HEK293 (cell line): Measurements from ENCODE around the gene SAMD14.
A peak's percentile ranks its signal among the peaks of the same experiment; 100 is the strongest.

Source experiments
- GLI2 ChIP-seq: fragments of 450-650 bp; formaldehyde crosslinking; IDR thresholded peaks from 2 replicates; pipeline ENCODE4; 2017; ENCODE audit warnings: missing biosample characterization, missing genetic modification characterization, low read depth, borderline replicate concordance
- GLI4 ChIP-seq: fragments of 450-650 bp; formaldehyde crosslinking; IDR thresholded peaks from 2 replicates; pipeline ENCODE4 v1.5.1; 2016; ENCODE audit warnings: missing biosample characterization, missing genetic modification characterization
- HOXC10 ChIP-seq: sonication (generic); formaldehyde crosslinking; IDR thresholded peaks from 2 replicates; pipeline ENCODE4 v1.8.1; 2023; ENCODE audit warnings: mild to moderate bottlenecking, missing genetic modification reagents
- SALL2 ChIP-seq: fragments of 450-650 bp; formaldehyde crosslinking; IDR thresholded peaks from 2 replicates; pipeline ENCODE4 v1.5.0; 2017; ENCODE audit warnings: missing biosample characterization, mild to moderate bottlenecking, missing genetic modification characterization, borderline replicate concordance
- SETDB1 ChIP-seq: IDR thresholded peaks from one replicate; pipeline ENCODE4 v1.6.1; 2017; ENCODE audit warnings: mild to moderate bottlenecking, low read length, moderate library complexity, mixed read lengths; ENCODE audit not compliant: insufficient read length
- TRIM28 ChIP-seq: IDR thresholded peaks from 2 replicates; pipeline ENCODE4 v1.6.1; 2011; ENCODE audit warnings: low read length, control low read depth, borderline replicate concordance
- YY1 ChIP-seq: fragments of 450-650 bp; formaldehyde crosslinking; IDR thresholded peaks from 2 replicates; pipeline ENCODE4 v1.5.1; 2018; ENCODE audit warnings: missing biosample characterization, missing genetic modification characterization
- ZBTB1 ChIP-seq: fragments of 450-650 bp; formaldehyde crosslinking; IDR thresholded peaks from 2 replicates; pipeline ENCODE4 v1.5.1; 2016; ENCODE audit warnings: missing biosample characterization, missing genetic modification characterization
- ZBTB17 ChIP-seq: fragments of 450-650 bp; formaldehyde crosslinking; IDR thresholded peaks from 2 replicates; pipeline ENCODE4 v1.5.1; 2016; ENCODE audit warnings: missing biosample characterization, missing genetic modification characterization
- ZBTB21 ChIP-seq: fragments of 450-650 bp; formaldehyde crosslinking; IDR thresholded peaks from 2 replicates; pipeline ENCODE4 v1.5.1; 2017; ENCODE audit warnings: missing biosample characterization, missing genetic modification characterization
- ZFP37 ChIP-seq: fragments of 450-650 bp; formaldehyde crosslinking; IDR thresholded peaks from 2 replicates; pipeline ENCODE4 v1.5.1; 2016; ENCODE audit warnings: missing biosample characterization, missing genetic modification characterization
- ZFP69B ChIP-seq: fragments of 450-650 bp; formaldehyde crosslinking; IDR thresholded peaks from 2 replicates; pipeline ENCODE4 v1.5.1; 2016; ENCODE audit warnings: missing biosample characterization, missing genetic modification characterization
- ZNF10 ChIP-seq: fragments of 450-650 bp; formaldehyde crosslinking; IDR thresholded peaks from 2 replicates; pipeline ENCODE4 v1.5.1; 2017; ENCODE audit warnings: missing biosample characterization, missing genetic modification characterization
- ZNF155 ChIP-seq: fragments of 450-650 bp; formaldehyde crosslinking; IDR thresholded peaks from 2 replicates; pipeline ENCODE4 v1.5.1; 2016; ENCODE audit warnings: missing biosample characterization, missing genetic modification characterization
- ZNF169 ChIP-seq: fragments of 450-650 bp; formaldehyde crosslinking; IDR thresholded peaks from 2 replicates; pipeline ENCODE4 v1.5.1; 2016; ENCODE audit warnings: missing biosample characterization, missing genetic modification characterization
- ZNF23 ChIP-seq: fragments of 450-650 bp; formaldehyde crosslinking; IDR thresholded peaks from 2 replicates; pipeline ENCODE4 v1.5.1; 2016; ENCODE audit warnings: missing biosample characterization, missing genetic modification characterization, borderline replicate concordance
- ZNF394 ChIP-seq: fragments of 450-650 bp; formaldehyde crosslinking; IDR thresholded peaks from 2 replicates; pipeline ENCODE4 v1.5.1; 2016; ENCODE audit warnings: missing biosample characterization, missing genetic modification characterization, mild to moderate bottlenecking, moderate library complexity, borderline replicate concordance
- ZNF521 ChIP-seq: fragments of 450-650 bp; formaldehyde crosslinking; IDR thresholded peaks from 2 replicates; pipeline ENCODE4 v1.5.1; 2017; ENCODE audit warnings: missing biosample characterization, mild to moderate bottlenecking, missing genetic modification characterization
- ZNF544 ChIP-seq: fragments of 450-650 bp; formaldehyde crosslinking; IDR thresholded peaks from 2 replicates; pipeline ENCODE4 v1.5.0; 2017; ENCODE audit warnings: missing biosample characterization, missing genetic modification characterization
- ZNF549 ChIP-seq: fragments of 450-650 bp; IDR thresholded peaks from 2 replicates; pipeline ENCODE4 v1.5.1; 2018; ENCODE audit warnings: missing biosample characterization, missing genetic modification characterization, mild to moderate bottlenecking, inconsistent platforms, moderate library complexity
- ZNF561 ChIP-seq: fragments of 450-650 bp; IDR thresholded peaks from 2 replicates; pipeline ENCODE4 v1.5.1; 2018; ENCODE audit warnings: missing biosample characterization, missing genetic modification characterization, borderline replicate concordance
- ZNF654 ChIP-seq: fragments of 450-650 bp; formaldehyde crosslinking; IDR thresholded peaks from 2 replicates; pipeline ENCODE4 v1.5.1; 2016; ENCODE audit warnings: low read depth, missing biosample characterization, missing genetic modification characterization
- ZNF701 ChIP-seq: fragments of 450-650 bp; formaldehyde crosslinking; IDR thresholded peaks from 2 replicates; pipeline ENCODE4 v1.5.1; 2016; ENCODE audit warnings: missing biosample characterization, missing genetic modification characterization
- ZNF768 ChIP-seq: fragments of 450-650 bp; formaldehyde crosslinking; IDR thresholded peaks from 2 replicates; pipeline ENCODE4 v1.5.1; 2018; ENCODE audit warnings: missing biosample characterization, mild to moderate bottlenecking, missing genetic modification characterization
- ZNF777 ChIP-seq: fragments of 450-650 bp; formaldehyde crosslinking; IDR thresholded peaks from 2 replicates; pipeline ENCODE4 v1.5.1; 2017; ENCODE audit warnings: missing biosample characterization, missing genetic modification characterization, borderline replicate concordance
- ZNF837 ChIP-seq: fragments of 450-650 bp; formaldehyde crosslinking; IDR thresholded peaks from 2 replicates; pipeline ENCODE4 v1.5.1; 2016; ENCODE audit warnings: missing biosample characterization, missing genetic modification characterization
- TF ChIP-seq, protein P1 (sequence below): fragments of 450-650 bp; IDR thresholded peaks from 2 replicates; pipeline ENCODE4 v1.5.1; 2018; ENCODE audit warnings: missing biosample characterization, missing genetic modification characterization
- TF ChIP-seq, protein P2 (sequence below): fragments of 450-650 bp; formaldehyde crosslinking; IDR thresholded peaks from 2 replicates; pipeline ENCODE4 v1.5.1; 2016; ENCODE audit warnings: missing biosample characterization, missing genetic modification characterization
- TF ChIP-seq, protein P3 (sequence below): fragments of 450-650 bp; formaldehyde crosslinking; IDR thresholded peaks from 2 replicates; pipeline ENCODE4 v1.5.1; 2016; ENCODE audit warnings: missing biosample characterization, missing genetic modification characterization
- TF ChIP-seq, protein P4 (sequence below): fragments of 450-650 bp; formaldehyde crosslinking; IDR thresholded peaks from 2 replicates; pipeline ENCODE4 v1.5.1; 2016; ENCODE audit warnings: missing biosample characterization, missing genetic modification characterization
- TF ChIP-seq, protein P5 (sequence below): fragments of 450-650 bp; formaldehyde crosslinking; IDR thresholded peaks from 2 replicates; pipeline ENCODE4 v1.5.1; 2016; ENCODE audit warnings: missing biosample characterization, missing genetic modification characterization, low read depth
- TF ChIP-seq, protein P6 (sequence below): fragments of 450-650 bp; formaldehyde crosslinking; IDR thresholded peaks from 2 replicates; pipeline ENCODE4 v1.5.1; 2017; ENCODE audit warnings: missing biosample characterization, missing genetic modification characterization

SAMD14 gene

DNA sequence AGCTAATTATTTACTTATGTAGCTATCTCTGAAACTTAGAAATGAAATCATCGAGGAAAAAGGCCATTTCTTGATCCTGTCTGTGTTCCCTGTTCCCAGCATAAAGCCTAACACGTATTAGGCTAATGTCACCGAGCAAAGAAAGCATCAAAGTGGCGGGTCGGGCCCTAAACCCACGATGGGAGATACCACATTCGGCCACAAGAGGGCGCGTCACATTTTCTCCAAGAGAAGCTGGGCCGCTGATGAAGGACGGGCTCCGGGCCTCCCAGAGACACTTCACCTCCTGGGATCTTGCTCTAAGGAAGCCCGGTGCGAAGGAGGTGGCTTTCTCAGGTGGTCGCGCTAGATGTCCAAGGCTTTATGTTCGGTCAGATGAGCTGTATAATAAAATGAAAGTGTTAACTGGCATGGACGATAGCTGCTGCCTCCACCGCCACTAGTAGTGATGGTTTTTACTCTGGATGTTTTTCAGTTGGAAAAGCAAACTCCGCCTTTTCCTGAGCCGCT lies 35.7 kb downstream of the SAMD14 start (continued):
- TF ChIP-seq ZBTB1 (tag by site-specific recombination) (no peak), ZNF837 (tag by site-specific recombination) (no peak), ZNF521 (tag by site-specific recombination) (no peak), ZFP37 (tag by site-specific recombination) (no peak), YY1 (tag by site-specific recombination) (no peak), ZBTB17 (peak; percentile 22; the same call in 1 of the 2 replicates), GLI4 (tag by site-specific recombination) (no peak), ZNF169 (no peak), HOXC10 (no peak), ZNF777 (no peak), ZFP69B (tag by site-specific recombination) (no peak), ZNF654 (tag by site-specific recombination) (peak; percentile 70), SALL2 (tag by site-specific recombination) (no peak), ZNF768 (tag by site-specific recombination) (no peak), TRIM28 (peak; percentile 73), ZNF701 (tag by site-specific recombination) (no peak), ZNF23 (tag by site-specific recombination) (no peak), GLI2 (tag by site-specific recombination) (no peak), ZNF544 (tag by site-specific recombination) (no peak), ZNF10 (tag by site-specific recombination) (0 out of 2 replicates have a peak, but pooled peaks have one; percentile 23), ZNF561 (peak; percentile 30; the same call in 1 of the 2 replicates), SETDB1 (no peak), ZBTB21 (tag by site-specific recombination) (no peak), ZNF394 (tag by site-specific recombination) (peak; percentile 70; the same call in 1 of the 2 replicates), ZNF155 (tag by site-specific recombination) (no peak), ZNF549 (tag by site-specific recombination) (no peak)
- TF ChIP-seq, protein P1, sequence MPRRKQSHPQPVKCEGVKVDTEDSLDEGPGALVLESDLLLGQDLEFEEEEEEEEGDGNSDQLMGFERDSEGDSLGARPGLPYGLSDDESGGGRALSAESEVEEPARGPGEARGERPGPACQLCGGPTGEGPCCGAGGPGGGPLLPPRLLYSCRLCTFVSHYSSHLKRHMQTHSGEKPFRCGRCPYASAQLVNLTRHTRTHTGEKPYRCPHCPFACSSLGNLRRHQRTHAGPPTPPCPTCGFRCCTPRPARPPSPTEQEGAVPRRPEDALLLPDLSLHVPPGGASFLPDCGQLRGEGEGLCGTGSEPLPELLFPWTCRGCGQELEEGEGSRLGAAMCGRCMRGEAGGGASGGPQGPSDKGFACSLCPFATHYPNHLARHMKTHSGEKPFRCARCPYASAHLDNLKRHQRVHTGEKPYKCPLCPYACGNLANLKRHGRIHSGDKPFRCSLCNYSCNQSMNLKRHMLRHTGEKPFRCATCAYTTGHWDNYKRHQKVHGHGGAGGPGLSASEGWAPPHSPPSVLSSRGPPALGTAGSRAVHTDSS = 0 out of 2 replicates have a peak, but pooled peaks have one; percentile 22
- TF ChIP-seq, protein P2, sequence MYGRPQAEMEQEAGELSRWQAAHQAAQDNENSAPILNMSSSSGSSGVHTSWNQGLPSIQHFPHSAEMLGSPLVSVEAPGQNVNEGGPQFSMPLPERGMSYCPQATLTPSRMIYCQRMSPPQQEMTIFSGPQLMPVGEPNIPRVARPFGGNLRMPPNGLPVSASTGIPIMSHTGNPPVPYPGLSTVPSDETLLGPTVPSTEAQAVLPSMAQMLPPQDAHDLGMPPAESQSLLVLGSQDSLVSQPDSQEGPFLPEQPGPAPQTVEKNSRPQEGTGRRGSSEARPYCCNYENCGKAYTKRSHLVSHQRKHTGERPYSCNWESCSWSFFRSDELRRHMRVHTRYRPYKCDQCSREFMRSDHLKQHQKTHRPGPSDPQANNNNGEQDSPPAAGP (tag by site-specific recombination) = no peak
- TF ChIP-seq, protein P3, sequence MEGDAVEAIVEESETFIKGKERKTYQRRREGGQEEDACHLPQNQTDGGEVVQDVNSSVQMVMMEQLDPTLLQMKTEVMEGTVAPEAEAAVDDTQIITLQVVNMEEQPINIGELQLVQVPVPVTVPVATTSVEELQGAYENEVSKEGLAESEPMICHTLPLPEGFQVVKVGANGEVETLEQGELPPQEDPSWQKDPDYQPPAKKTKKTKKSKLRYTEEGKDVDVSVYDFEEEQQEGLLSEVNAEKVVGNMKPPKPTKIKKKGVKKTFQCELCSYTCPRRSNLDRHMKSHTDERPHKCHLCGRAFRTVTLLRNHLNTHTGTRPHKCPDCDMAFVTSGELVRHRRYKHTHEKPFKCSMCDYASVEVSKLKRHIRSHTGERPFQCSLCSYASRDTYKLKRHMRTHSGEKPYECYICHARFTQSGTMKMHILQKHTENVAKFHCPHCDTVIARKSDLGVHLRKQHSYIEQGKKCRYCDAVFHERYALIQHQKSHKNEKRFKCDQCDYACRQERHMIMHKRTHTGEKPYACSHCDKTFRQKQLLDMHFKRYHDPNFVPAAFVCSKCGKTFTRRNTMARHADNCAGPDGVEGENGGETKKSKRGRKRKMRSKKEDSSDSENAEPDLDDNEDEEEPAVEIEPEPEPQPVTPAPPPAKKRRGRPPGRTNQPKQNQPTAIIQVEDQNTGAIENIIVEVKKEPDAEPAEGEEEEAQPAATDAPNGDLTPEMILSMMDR (tag by site-specific recombination) = peak; percentile 73
- TF ChIP-seq, protein P4, sequence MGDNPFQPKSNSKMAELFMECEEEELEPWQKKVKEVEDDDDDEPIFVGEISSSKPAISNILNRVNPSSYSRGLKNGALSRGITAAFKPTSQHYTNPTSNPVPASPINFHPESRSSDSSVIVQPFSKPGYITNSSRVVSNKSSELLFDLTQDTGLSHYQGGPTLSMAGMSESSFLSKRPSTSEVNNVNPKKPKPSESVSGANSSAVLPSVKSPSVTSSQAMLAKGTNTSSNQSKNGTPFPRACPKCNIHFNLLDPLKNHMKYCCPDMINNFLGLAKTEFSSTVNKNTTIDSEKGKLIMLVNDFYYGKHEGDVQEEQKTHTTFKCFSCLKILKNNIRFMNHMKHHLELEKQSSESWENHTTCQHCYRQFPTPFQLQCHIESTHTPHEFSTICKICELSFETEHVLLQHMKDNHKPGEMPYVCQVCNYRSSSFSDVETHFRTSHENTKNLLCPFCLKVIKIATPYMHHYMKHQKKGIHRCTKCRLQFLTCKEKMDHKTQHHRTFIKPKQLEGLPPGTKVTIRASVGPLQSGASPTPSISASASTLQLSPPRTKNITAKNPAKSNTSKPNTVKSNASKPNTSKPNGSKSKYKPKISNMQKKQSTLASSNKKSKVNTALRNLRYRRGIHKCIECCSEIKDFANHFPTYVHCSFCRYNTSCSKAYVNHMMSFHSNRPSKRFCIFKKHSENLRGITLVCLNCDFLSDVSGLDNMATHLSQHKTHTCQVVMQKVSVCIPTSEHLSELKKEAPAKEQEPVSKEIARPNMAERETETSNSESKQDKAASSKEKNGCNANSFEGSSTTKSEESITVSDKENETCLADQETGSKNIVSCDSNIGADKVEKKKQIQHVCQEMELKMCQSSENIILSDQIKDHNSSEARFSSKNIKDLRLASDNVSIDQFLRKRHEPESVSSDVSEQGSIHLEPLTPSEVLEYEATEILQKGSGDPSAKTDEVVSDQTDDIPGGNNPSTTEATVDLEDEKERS (tag by site-specific recombination) = no peak
- TF ChIP-seq, protein P5, sequence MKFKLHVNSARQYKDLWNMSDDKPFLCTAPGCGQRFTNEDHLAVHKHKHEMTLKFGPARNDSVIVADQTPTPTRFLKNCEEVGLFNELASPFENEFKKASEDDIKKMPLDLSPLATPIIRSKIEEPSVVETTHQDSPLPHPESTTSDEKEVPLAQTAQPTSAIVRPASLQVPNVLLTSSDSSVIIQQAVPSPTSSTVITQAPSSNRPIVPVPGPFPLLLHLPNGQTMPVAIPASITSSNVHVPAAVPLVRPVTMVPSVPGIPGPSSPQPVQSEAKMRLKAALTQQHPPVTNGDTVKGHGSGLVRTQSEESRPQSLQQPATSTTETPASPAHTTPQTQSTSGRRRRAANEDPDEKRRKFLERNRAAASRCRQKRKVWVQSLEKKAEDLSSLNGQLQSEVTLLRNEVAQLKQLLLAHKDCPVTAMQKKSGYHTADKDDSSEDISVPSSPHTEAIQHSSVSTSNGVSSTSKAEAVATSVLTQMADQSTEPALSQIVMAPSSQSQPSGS (tag by site-specific recombination) = no peak
- TF ChIP-seq, protein P6, sequence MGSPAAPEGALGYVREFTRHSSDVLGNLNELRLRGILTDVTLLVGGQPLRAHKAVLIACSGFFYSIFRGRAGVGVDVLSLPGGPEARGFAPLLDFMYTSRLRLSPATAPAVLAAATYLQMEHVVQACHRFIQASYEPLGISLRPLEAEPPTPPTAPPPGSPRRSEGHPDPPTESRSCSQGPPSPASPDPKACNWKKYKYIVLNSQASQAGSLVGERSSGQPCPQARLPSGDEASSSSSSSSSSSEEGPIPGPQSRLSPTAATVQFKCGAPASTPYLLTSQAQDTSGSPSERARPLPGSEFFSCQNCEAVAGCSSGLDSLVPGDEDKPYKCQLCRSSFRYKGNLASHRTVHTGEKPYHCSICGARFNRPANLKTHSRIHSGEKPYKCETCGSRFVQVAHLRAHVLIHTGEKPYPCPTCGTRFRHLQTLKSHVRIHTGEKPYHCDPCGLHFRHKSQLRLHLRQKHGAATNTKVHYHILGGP = no peak
